Stimulated activated CD8-positive, alpha-beta memory T cell treated with anti-CD3 and anti-CD28 coated beads, Interleukin-7, amount 100 ng/mL, for 1 hour (primary cell): ENCODE results near the gene TNIK.

Source experiments
- DNase-seq, 2 donors: peaks; one replicate each; pipeline ENCODE4 v3.0.0-alpha.2; 2020; ENCODE audit warnings: low read depth in 2 of 2

TNIK gene

GRCh38 chr3:171165983-171166382 is 294.2 kb downstream of the TNIK start:
- no peak for DNase-seq

DNA sequence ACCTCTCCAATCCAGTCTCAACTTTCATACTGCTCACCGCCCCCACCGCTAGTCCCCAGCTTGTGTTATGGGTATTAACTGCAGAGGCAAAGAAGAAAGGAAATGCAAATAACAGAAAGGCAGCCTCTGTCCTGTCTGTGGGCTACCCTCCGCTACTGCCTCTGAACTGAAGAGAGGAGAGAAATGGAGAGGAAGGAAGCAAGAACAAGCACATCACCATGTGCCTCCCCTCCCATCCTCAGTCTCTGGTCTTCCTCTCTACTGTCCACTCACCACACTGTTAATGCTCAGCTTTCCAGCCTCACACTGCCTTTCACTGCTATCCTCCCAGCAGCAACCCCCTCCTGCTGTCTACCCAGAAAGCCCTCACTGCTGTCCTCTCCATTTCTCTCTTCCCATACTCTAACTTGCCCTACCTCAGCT is 294.7 kb downstream of the TNIK start:
- DNase-seq, result no peak

GRCh38 chr3:171164067-171164465 is 296.1 kb downstream of the TNIK start:
- DNase-seq, result no peak

DNA sequence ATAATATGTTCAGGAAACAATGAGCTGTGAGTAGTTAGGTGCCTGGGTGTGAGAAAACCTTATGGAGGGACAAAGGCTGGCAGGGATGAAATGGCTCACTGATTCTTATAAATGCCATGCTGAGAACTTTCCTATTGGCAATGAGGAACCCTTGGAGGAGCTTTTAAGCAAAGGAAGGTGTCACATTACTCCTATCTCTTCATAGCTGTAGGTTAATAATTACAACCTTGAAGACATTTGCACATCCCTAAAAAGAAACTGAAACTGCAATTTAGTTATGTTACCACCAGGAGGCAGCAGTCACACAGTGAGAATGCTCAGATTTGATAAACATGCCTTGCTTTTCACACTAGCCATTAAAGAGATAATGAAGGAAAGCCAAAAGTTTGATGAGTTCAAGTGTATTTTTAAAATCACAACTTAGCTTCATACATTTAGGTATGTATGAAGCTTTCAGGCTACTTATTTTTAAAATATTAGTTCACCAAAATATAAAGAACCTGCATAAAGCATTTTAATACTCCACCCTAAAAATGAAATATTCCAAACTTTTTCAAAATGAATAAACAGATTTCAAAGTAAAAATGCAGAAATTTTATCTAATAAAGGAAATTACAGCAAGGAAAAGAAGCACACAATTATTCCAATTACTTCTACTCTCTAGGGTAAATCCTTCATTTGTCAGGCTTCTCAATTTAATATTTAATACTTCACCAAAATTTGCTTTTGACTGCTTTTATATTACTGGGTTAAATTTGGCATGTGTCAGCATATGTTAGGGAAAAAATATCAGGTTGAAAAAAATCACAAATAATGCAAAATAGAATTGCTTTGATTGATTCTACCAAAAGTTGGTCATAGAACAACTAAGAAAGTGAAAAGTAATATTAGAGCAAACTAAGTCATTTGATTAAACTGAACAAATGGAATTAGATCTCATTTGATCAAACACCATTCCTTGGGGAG is 296.8 kb downstream of the TNIK start:
- DNase-seq, result no peak

GRCh38 chr3:171160325-171160724 is 299.9 kb downstream of the TNIK start:
- no peak for DNase-seq

DNA sequence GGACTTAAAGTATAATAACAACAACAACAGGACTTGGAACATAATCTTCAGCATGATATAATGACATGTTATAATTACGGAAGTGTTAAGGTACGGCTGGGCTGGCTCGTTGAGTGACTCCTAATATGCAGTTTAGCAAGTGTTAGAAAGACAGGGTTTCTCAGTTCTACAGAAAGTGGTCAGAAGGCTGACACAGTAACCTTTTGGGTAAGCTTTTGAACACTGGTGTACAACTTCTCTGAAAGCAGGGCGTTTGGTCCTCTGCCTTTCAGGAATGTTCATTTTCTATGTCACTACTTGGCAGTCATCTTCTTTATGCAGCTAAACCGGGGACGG is 300.4 kb downstream of the TNIK start:
- DNase-seq, result no peak

- DNase-seq, result no peak
Measured at GRCh38 chr3:171159024-171159821, 301.0 kb downstream of the TNIK start.

DNA sequence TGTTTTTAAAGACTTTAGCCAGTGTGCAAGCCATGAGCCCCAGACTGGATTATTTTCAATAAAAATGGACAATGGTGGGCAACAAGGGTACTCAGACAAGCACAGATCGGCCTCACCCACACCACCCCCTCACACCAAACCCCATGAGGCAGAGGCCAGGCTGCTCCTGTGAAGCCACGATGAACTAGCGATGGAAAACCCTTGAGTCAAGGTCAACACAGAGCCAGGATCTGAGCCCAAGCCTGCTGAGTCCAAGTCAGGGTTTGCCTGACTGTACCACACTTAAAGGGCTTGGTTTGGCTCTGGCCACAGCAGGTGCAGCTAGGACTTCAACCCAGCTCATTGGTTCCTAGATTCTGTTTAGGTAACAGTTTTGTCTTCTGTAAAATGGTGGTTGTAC is 302.2 kb downstream of the TNIK start:
- no peak for DNase-seq

DNA sequence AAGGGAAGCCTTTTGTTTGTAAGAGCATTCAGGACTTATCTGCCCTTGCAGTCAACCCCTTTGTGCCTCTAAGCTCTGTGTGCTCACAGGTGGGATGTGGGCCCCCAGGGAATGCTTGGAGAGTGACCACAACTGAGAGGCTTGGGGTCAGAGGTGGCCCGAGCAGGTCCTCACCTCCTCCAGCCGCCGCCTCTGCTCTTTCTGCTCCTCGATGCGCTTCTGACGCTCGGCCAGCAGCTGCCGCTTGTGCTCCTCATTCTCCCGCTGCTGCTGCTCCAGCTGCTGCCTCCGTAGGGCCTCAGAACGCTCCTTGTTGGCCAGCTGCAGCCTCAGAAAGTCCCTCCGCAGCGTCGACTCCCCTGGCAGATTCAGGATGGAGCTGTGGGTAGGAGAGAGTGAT is 302.9 kb downstream of the TNIK start:
- DNase-seq, result no peak

DNA sequence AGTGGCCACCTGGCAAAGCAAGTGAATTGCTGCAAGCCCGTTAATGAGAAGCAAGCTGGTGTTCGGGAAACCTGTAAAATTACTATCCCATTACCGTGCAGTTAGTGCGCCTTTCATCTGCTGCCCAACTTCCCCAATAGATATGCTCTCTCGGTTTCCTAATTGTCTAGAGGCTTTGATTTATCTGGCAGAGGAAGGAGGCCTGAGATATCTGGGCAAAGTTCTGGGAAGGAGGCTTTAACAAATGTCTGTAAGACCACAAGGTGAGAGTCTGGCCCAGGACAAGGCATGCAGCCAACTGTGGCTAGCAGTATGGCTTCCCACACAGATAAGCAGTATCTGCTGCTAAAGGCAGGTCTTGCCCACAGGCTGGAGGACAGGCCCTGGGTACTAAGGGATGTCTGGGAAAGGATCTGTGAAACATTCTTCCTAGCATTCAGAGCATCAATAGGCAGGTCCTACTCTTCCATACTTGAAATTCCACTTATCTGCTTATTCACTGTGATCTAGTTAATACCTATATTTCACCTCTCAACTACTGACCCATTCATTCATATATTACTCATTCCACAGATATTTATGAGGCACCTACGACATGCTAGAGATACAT is 303.7 kb downstream of the TNIK start:
- no peak for DNase-seq

- no peak for DNase-seq
Measured at GRCh38 chr3:171155122-171155700, 305.0 kb downstream of the TNIK start.

- no peak for DNase-seq
Measured at GRCh38 chr3:171150945-171151344, 309.3 kb downstream of the TNIK start.

- DNase-seq, result no peak
Measured at GRCh38 chr3:171149526-171150116, 310.6 kb downstream of the TNIK start.

DNA sequence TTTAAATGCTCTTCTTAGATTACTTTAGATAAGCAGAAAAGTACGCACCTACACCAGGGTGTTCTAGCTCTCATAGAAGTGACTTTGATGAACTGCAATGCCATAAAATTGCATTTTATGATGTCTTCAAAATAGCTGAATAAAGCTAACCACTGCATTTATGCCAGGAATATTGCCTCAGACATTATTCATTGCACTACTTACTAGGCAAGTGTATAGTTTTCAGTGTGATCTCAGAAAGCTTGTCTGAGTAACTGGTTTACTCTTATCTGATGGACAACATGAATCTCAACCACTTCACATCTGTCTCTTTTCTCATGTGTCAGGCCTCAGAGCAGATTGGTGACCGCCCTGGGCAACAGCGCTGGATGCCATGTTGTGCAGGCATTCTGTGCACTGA is 314.4 kb downstream of the TNIK start:
- DNase-seq, result no peak

- DNase-seq, result no peak
Measured at GRCh38 chr3:171142985-171143384, 317.2 kb downstream of the TNIK start.

DNA sequence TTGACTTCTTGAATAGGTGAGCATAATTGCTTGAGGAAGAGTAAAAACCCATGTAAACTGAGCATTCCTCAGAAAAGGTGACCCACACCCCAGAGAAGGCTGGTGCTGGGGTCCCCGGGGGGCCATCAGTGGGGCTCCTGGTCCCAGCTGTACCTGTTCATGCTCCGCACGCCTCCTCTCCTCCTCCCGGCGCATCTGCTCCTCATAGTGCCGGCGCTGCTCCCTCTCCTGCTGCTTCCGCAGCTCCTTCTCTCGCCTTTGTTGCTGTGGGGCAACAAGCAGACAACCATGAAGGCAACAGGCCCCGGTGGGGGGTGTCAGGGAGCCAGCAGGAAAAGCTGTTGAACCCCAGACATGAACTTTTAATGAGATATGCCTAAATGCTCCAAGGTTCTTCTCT is 320.0 kb downstream of the TNIK start:
- no peak for DNase-seq

- no peak for DNase-seq
Measured at GRCh38 chr3:171138027-171138426, 322.2 kb downstream of the TNIK start.

GRCh38 chr3:171135549-171135948 is 324.7 kb downstream of the TNIK start:
- no peak for DNase-seq

- no peak for DNase-seq
Measured at GRCh38 chr3:171133796-171134569, 326.2 kb downstream of the TNIK start.

GRCh38 chr3:171133337-171133736 is 326.9 kb downstream of the TNIK start:
- no peak for DNase-seq

DNA sequence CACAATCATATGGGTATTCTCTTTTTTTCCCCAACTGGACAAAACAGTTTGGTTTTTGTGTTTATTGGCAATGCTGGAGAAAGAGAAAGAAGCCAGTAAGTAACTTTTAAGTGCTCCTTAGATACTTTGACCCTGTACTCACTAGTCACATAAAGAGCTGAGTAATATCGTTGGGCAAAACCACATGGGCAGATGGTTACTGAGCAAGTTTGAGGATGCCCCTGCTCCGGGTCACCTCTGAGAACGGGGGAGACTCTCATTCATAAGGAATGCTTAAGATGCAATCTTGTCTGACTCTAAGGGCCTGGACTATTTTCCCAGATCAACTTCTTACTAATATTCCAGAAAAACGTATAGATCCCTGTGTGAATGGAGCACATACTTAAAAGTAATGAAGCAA is 327.3 kb downstream of the TNIK start:
- no peak for DNase-seq
